GM18505 (cell line): ENCODE data around the gene SEPTIN11.

Experiments used
- ATAC-seq: cut with Tn5 transposase; IDR thresholded peaks from one replicate; pipeline ENCODE4 v1.9.1; 2021; ENCODE audit not compliant: unreplicated experiment
- POLR2A ChIP-seq: IDR thresholded peaks from 4 replicates; pipeline ENCODE4 v1.6.1; 2011; ENCODE audit warnings: borderline replicate concordance; ENCODE audit not compliant: insufficient read depth, insufficient read length; ENCODE audit errors: extremely low read depth

Gene SEPTIN11

DNA sequence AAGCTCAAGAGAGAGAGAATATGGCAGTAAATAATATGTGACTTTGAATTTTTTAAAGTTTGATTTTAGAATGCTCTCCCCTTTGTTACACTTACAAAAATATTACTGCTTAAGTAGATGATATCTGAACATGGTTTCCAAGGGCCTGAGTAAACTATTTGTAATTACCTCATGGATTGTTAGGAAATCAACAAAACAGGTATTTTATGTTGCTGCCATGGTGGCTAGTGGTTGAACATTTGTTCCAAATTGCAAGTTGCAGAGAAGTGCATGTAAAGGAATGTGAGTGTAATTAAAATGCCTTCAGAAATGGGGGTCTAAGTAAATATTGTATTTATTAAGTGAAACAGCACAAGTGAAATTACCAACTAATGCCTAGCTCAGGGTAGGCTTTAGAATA lies 27.6 kb downstream of the SEPTIN11 start:
- no peak for TF ChIP-seq POLR2A
- no peak for ATAC-seq

GRCh38 chr4:76977736-76978350 lies 28.3 kb downstream of the SEPTIN11 start:
- no peak for TF ChIP-seq POLR2A
- ATAC-seq = no peak

GRCh38 chr4:76979236-76979635 lies 29.7 kb downstream of the SEPTIN11 start:
- no peak for TF ChIP-seq POLR2A
- ATAC-seq = no peak

- TF ChIP-seq POLR2A = no peak
- no peak for ATAC-seq
Measured at GRCh38 chr4:76980261-76980660, 30.7 kb downstream of the SEPTIN11 start.

DNA sequence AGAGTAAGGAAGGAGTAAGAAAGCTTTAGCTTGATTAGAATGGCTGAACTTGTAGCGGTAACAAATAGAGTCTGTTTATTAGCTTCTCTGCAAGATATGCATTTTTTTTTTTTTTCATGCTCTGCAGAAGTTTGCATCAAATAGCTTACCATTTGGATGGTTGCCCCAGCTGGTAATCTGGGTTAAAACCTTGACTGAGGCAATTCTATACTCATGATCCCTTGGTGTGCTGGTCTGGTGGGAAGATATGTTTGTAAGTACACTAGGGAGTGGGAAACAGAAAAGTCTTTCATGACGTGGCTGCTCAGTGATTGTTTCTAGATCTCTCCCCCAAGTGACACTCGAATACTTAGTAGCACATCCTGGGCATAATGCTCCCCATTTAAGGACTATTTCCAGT lies 32.1 kb downstream of the SEPTIN11 start:
- ATAC-seq = no peak
- no peak for TF ChIP-seq POLR2A

GRCh38 chr4:76982638-76983584 lies 33.4 kb downstream of the SEPTIN11 start:
- ATAC-seq = no peak
- TF ChIP-seq POLR2A = no peak

GRCh38 chr4:76984127-76984526 lies 34.6 kb downstream of the SEPTIN11 start:
- ATAC-seq = peak; percentile 54
- no peak for TF ChIP-seq POLR2A

DNA sequence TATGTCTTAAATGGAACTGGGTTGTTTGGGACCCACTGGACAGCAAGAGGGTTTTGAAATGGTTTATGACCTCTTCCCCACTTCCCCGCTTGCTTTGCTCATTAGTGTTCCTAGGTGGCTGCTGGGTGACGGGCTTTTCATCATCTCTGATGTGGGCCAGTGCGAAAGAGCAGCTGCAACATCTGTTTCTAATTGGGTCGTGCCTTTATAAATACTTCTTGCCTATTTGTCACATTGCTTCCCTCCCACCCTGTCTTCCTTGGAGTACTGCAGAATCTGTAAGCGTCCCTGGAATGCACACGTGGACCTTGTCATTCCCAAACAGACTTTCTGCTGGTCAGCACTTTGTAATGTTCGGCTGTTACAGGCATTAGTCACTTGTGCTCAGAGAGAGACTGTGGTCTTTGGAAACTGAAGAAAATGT lies 35.2 kb downstream of the SEPTIN11 start:
- no peak for ATAC-seq

DNA sequence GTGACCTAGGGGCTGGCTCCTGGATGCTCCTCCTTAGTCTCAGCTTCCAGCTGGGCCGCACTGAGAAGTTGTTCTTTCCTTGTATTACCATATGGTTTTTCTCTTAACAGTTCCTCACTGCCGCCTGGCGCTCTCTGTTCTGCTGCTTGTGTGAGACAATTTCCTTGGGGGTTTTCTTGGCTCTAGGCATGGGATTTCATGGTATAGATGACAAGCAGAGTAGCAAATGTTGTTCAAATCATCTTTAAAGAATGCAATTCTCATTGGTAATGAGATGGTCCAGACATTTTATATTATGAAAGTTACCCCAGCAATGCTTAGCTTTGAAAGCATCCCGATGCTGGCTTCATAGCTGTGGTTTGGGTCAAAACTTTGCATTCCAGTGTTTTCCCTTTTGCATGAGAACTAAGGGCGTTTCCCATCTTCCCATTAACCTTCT lies 37.6 kb downstream of the SEPTIN11 start:
- ATAC-seq = no peak
- no peak for TF ChIP-seq POLR2A

More for the DNA sequence above, 35.2 kb downstream of the SEPTIN11 start:
- TF ChIP-seq POLR2A = no peak

DNA sequence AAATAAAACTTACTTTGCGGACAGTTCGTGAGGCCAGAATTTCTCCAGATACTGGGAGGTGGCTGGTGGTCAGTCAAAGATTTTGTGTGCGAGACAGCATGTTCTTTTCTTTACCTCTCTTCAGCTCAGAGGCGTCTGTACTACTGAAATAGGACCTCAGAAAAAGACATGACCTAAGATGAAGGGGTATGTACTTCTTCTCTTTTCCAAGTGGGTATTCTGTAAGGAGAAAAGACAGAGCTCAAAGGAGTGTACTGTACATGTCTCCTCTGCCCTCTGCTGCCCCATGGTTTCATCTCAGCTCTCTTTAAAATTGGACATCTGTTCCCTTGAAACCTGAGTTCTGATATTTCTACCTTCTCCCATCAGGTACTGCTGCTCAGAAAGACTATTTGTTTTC lies 38.1 kb downstream of the SEPTIN11 start:
- no peak for ATAC-seq
- no peak for TF ChIP-seq POLR2A

- TF ChIP-seq POLR2A = no peak
- no peak for ATAC-seq
Measured at GRCh38 chr4:76989391-76990061, 40.0 kb downstream of the SEPTIN11 start.

GRCh38 chr4:76990288-76991080 lies 40.9 kb downstream of the SEPTIN11 start:
- no peak for TF ChIP-seq POLR2A
- ATAC-seq = no peak
